ENCODE data around the gene HACD2. TPM values are rescaled to one million over a fixed set of nuclear protein-coding genes. Genes with fewer than 3 reads are reported as not detected.
"Not testable (repeated sequence)": the region's sequence is repeated elsewhere in the genome, so short reads cannot be mapped to it uniquely, and the experiment has no call there.

Gene HACD2
- total and polyA plus RNA-seq, 12 donors, result 5.1 to 29.9 (median 20.2) TPM

DNA sequence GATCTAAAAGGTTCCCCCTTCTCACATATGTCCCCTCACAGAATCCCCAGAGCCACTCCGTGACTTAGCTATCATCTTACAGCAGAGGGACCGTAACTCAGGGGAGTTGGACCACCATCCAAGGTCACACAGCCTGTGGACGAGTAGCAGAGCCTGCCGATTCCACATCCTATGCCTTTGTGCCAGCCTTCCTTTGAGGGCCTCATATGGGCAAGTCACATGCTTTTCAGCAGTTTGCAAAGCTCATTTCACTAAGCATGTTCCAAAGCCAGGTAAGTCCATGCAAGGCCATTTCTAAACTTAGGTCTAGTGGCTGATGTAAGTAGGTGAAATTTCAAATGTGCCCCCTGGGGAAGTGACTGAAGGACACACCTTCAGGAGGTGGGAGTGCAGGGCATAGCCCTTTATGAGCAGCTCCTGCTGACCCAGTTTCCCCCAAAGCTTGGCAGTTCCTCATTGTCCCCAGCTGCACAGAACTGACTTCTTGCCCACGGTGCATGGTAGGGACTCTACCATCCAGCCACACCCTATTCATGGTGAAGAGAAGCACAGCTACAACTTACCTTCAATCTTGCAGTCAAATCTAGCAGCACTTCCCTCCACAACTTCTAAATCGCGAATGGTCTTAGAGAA is 33.3 kb upstream of the HACD2 start:
- intact Hi-C loops (cut with DNase I), result no loop called here
- peaks cover 7 to 14% of the 10 kb centered on the region in 2 donors for H3K4me1 ChIP-seq (replicated peaks in 1 of 2)
- peak overlapping the region in 2 of 5 donors; percentile 28 to 48 for H3K27ac ChIP-seq

GRCh38 chr3:123616593-123616992 is 31.7 kb upstream of the HACD2 start:
- peaks cover 0 to 10% of the 10 kb centered on the region in 2 donors for H3K36me3 ChIP-seq (replicated peaks in 1 of 2)
- no peak overlapping the region for H3K27ac ChIP-seq
- H3K4me1 ChIP-seq (replicated peaks in 1 of 2), result peaks cover 7 to 14% of the 10 kb centered on the region in 2 donors
- intact Hi-C loops (cut with DNase I), result no loop called here
- DNase-seq, result no peak
- H3K9me3 ChIP-seq (replicated peaks in 1 of 3), result no peaks in the 10 kb centered on the region
- no peaks in the 10 kb centered on the region for H3K27me3 ChIP-seq
- H3K4me3 ChIP-seq, result no peak overlapping the region
- no peak for TF ChIP-seq POLR2A (IDR thresholded peaks at IDR 0.05)
- TF ChIP-seq, protein P1, sequence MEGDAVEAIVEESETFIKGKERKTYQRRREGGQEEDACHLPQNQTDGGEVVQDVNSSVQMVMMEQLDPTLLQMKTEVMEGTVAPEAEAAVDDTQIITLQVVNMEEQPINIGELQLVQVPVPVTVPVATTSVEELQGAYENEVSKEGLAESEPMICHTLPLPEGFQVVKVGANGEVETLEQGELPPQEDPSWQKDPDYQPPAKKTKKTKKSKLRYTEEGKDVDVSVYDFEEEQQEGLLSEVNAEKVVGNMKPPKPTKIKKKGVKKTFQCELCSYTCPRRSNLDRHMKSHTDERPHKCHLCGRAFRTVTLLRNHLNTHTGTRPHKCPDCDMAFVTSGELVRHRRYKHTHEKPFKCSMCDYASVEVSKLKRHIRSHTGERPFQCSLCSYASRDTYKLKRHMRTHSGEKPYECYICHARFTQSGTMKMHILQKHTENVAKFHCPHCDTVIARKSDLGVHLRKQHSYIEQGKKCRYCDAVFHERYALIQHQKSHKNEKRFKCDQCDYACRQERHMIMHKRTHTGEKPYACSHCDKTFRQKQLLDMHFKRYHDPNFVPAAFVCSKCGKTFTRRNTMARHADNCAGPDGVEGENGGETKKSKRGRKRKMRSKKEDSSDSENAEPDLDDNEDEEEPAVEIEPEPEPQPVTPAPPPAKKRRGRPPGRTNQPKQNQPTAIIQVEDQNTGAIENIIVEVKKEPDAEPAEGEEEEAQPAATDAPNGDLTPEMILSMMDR (IDR thresholded peaks at IDR 0.05), result no peak
- 84 to 91% (median 87%) methylated on average over 6 of the region's 6 CpGs for WGBS, 4 donors

More for the DNA sequence above, 33.3 kb upstream of the HACD2 start:
- Histone ChIP-seq H3K4me3 (peak overlapping the region in 1 of 4 donors; percentile 10), H3K36me3 (replicated peaks in 1 of 2) (peaks cover 0 to 6% of the 10 kb centered on the region in 2 donors), H3K9me3 (replicated peaks in 1 of 3) (no peaks in the 10 kb centered on the region), H3K27me3 (no peaks in the 10 kb centered on the region)
- TF ChIP-seq POLR2A (IDR thresholded peaks at IDR 0.05), result no peak
- TF ChIP-seq, protein P1 (IDR thresholded peaks at IDR 0.05), result no peak
- no peak for DNase-seq
- 67 to 82% (median 74%) methylated on average over 6 to 7 of the region's 7 CpGs for WGBS, 4 donors

DNA sequence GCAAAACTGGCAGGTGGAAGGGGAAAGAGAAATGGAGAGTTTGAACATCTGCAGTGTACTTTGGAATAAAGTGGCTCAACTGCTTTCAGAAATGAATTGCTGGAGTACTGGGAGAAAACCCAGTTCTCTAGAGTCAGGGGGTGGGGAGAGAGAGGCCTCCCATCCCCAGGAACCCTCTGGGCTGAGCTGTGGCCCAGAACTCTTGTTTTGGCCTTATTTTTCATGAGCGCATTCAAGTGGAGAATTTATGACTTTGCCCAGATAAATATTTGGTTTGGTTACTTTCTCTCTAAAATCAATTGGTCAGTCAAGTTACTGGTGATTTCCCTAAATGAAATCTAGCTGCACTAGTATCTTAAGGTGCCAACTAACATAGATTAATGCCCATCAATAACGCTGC is 28.7 kb upstream of the HACD2 start:
- H3K27me3 ChIP-seq, result no peaks in the 10 kb centered on the region
- peaks cover 0 to 10% of the 10 kb centered on the region in 2 donors for H3K36me3 ChIP-seq (replicated peaks in 1 of 2)
- H3K27ac ChIP-seq, result no peak overlapping the region
- TF ChIP-seq, protein P1 (IDR thresholded peaks at IDR 0.05), result no peak
- no peak for TF ChIP-seq POLR2A (IDR thresholded peaks at IDR 0.05)
- peaks cover 2 to 12% of the 10 kb centered on the region in 2 donors for H3K4me1 ChIP-seq (replicated peaks in 1 of 2)
- no peaks in the 10 kb centered on the region for H3K9me3 ChIP-seq (replicated peaks in 1 of 3)
- 79 to 91% (median 88%) methylated on average over 2 of the region's 2 CpGs for WGBS, 4 donors
- intact Hi-C loops (cut with DNase I), result no loop called here
- no peak for DNase-seq
- no peak overlapping the region for H3K4me3 ChIP-seq

DNA sequence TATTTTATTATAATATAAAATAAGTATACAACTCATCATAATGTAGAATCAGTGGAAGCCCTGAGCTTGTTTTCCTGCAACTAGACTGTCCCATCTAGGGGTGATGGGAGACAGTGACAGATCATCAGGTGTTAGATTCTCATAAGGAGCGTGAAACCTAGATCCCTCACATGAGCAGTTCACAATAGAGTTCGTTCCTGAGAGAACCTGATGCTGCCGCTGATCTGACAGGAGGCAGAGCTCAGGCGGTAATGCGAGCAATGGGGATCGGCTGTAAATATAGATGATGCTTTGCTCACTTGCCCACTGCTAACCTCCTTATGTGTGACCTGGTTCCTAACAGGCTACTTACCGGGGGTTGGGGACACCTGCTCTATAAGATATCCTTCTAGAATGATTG is 26.8 kb upstream of the HACD2 start:
- intact Hi-C loops (cut with DNase I); H3K4me1 ChIP-seq (replicated peaks in 1 of 2); H3K9me3 ChIP-seq (replicated peaks in 1 of 3); H3K27ac ChIP-seq; DNase-seq; H3K4me3 ChIP-seq; H3K27me3 ChIP-seq: not testable (repeated sequence)
- peaks cover 0 to 10% of the 10 kb centered on the region in 2 donors for H3K36me3 ChIP-seq (replicated peaks in 1 of 2)
- WGBS, 4 donors, result 95 to 97% (median 96%) methylated on average over 7 of the region's 7 CpGs

GRCh38 chr3:123611082-123611481 is 26.2 kb upstream of the HACD2 start:
- Histone ChIP-seq H3K4me1 (replicated peaks in 1 of 2) (no peaks in the 10 kb centered on the region), H3K9me3 (replicated peaks in 1 of 3) (no peaks in the 10 kb centered on the region), H3K27me3 (no peaks in the 10 kb centered on the region), H3K4me3 (no peak overlapping the region), H3K27ac (no peak overlapping the region), H3K36me3 (replicated peaks in 1 of 2) (peaks cover 0 to 10% of the 10 kb centered on the region in 2 donors)
- TF ChIP-seq POLR2A (IDR thresholded peaks at IDR 0.05), result no peak
- TF ChIP-seq, protein P1 (IDR thresholded peaks at IDR 0.05), result no peak
- DNase-seq, result no peak
- intact Hi-C loops (cut with DNase I), result no loop called here

Measured in adrenal gland (tissue), 12 donors.